Kasumi-1 (cell line): Measurements from ENCODE around the gene ENOPH1.

Source experiments
- DNase-seq, 2 experiments: peaks; one replicate each; lab custom pipeline; 2025; lab: John Stamatoyannopoulos, UW

ENOPH1 gene

GRCh38 chr4:82428526-82428968, 1.8 kb upstream of the ENOPH1 start:
- peak in 1 of 2 experiments; percentile 52 for DNase-seq

- DNase-seq, result peak; percentile 84 to 87
Measured at GRCh38 chr4:82428969-82429727, 1.2 kb upstream of the ENOPH1 start.

GRCh38 chr4:82429728-82430192, 630 bp upstream of the ENOPH1 start:
- DNase-seq, result no peak

GRCh38 chr4:82430964-82431745, 765 bp downstream of the ENOPH1 start:
- peak in 1 of 2 experiments; percentile 58 for DNase-seq

GRCh38 chr4:82431831-82432230, 1.4 kb downstream of the ENOPH1 start:
- no peak for DNase-seq

DNA sequence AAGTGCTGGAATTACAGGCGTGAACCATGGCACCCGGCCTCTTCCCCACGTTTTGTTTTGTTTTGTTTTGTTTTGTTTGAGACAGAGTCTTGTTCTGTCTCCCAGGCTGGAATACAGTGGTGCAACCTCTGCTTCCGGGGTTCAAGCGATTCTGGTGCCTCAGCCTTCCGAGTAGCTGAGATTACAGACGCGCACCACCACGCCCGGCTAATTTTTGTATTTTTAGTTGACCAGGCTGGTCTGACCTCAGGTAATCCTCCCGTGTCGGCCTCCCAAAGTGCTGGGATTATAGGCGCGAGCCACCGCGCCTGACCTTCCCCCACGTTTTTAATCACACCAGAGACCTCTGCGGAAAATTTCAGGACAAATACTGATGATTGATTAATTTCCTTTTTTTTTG, 2.2 kb downstream of the ENOPH1 start:
- no peak for DNase-seq

- DNase-seq, result no peak
Measured at GRCh38 chr4:82433791-82434190, 3.4 kb downstream of the ENOPH1 start.

- no peak for DNase-seq
Measured at GRCh38 chr4:82434949-82435348, 4.6 kb downstream of the ENOPH1 start.

GRCh38 chr4:82436130-82436529, 5.7 kb downstream of the ENOPH1 start:
- DNase-seq, result no peak

DNA sequence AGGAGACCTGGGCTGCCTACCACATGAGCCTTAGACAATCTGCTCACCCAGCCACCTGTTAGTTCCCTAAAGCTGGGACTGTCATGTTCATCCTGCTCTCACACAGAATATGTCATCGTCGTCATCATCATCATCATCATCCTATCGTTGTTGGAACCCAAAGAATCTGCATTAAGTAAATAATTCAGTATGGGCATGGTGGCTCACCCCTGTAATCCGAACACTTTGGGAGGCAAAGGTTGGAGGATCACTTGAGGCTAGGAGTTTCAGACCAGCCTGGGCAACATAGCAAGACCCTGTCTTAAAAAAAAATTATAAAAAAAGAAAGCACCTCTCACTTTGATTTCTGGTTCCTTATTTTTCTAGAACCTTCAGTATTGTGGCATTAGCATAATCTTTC, 6.4 kb downstream of the ENOPH1 start:
- no peak for DNase-seq

- no peak for DNase-seq
Measured at GRCh38 chr4:82437285-82438005, 7.1 kb downstream of the ENOPH1 start.

DNA sequence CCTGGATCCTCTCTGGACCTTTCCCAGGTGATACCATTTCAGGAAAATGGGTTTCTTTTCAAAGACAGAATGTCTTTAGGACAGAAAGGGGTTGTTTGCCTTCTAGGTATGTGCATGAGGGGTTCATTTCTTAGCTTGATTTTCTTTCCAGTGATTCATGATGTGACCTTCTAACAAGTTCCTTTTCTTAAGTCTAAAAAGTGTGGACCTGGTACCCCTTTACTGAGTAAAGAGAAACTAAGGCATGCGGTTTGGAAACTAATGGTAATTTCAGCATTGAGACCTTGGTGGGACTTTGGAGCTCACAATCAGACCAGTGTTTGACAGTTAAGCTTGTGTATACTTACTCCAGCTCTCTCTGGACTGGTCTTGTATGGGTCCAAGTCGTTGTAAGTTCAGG, 8.7 kb downstream of the ENOPH1 start:
- DNase-seq, result no peak

GRCh38 chr4:82447886-82448285, 17.5 kb downstream of the ENOPH1 start:
- DNase-seq, result no peak

DNA sequence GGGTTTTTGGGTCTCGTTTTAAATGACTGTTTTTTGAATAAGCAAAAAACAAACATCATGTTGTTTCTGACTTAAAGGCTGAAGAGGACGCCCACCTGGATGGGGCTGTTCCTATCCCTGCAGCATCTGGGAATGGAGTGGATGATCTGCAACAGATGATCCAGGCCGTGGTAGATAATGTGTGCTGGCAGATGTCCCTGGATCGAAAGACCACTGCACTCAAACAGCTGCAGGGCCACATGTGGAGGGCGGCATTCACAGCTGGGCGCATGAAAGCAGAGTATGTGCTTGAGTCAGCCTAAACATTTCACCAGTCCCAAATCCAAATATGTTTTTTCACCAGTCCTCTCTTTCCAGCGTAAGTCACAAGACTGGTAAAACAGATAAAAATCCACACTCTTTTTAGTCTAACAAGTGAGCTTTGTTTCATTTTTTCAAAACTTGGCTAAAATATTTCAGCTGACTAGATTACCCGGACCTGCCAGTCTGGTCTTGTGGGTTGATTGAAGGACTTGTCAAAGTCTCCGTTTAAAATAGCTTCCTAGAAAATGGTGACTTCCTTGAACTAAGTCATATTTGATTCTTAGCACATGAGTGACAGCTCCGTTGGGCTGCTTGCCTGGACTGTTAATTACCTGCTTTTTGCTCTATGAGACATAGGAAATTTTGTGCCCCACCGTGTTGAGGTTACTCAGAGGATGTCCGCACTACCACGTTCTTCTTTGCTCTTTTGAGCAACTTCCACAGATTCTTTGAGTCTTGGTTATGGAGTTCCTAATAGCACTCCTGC, 20.8 kb downstream of the ENOPH1 start:
- DNase-seq, result no peak

- DNase-seq, result no peak
Measured at GRCh38 chr4:82452026-82452425, 21.6 kb downstream of the ENOPH1 start.

GRCh38 chr4:82457266-82457665, 26.9 kb downstream of the ENOPH1 start:
- no peak for DNase-seq

- DNase-seq, result no peak
Measured at GRCh38 chr4:82458729-82459128, 28.3 kb downstream of the ENOPH1 start.

DNA sequence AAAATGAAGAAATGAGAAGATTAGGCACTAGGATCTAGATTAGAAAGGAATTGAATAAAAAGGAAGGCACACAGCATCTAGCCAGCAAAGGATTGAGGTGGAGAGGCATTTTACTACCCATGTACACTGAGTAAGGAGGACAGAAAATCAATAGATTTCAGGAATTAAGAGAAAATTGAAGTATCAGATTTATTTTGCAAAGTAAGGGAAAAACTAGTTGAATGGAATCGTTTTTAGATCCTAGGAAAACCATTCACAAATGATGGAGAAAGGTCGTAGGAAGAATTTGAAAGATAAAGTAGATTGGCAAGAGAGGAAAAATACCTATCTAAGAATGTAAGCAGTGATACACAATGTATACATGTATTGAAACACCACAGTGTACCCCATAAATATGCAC, 31.3 kb downstream of the ENOPH1 start:
- DNase-seq, result no peak

DNA sequence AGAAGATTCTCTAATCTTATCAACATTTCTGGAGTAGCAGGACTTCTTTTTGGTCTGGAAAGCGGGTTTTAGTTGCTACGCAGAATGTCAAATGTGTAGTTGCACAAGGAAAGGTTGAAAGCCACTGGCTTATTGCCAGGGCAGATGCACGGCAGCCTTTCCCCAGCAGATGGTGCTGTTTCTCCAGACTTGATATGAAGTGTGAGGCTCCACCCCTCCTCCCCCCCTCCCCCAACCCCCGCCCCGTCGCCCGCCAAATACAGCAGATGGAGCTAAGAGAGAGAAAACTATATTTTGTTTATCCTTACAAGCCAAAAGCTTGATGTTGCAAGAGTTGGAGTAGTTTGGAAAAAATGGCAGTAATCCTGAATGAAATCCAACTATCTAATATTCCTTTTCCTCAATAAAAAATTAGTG, 32.0 kb downstream of the ENOPH1 start:
- DNase-seq, result peak; percentile 78 to 80

GRCh38 chr4:82463221-82463620, 32.8 kb downstream of the ENOPH1 start:
- DNase-seq, result no peak

GRCh38 chr4:82467471-82467870, 37.1 kb downstream of the ENOPH1 start:
- no peak for DNase-seq
